Neural progenitor cell (in vitro differentiated cells): ENCODE data around the gene TRIM69.
"Not testable (repeated sequence)": the region's sequence is repeated elsewhere in the genome, so short reads cannot be mapped to it uniquely, and the experiment has no call there.

ENCODE experiments used
- CTCF ChIP-seq: fragments of 200-600 bp; sonication (generic); IDR thresholded peaks from 2 replicates; pipeline ENCODE4 v1.5.1; 2017; ENCODE audit warnings: antibody characterized with exemption, mild to moderate bottlenecking
- EZH2 ChIP-seq: fragments of 200-600 bp; sonication (generic); IDR thresholded peaks from 2 replicates; pipeline ENCODE4 v1.6.1; 2017; ENCODE audit warnings: antibody characterized with exemption, mild to moderate bottlenecking, moderate library complexity
- EZH2phosphoT487 ChIP-seq: fragments of 200-600 bp; sonication (generic); IDR thresholded peaks from 2 replicates; pipeline ENCODE4 v1.6.1; 2017; ENCODE audit warnings: antibody characterized with exemption

GRCh38 chr15:44743454-44743853, 7.1 kb downstream of the TRIM69 start:
- not testable (repeated sequence) for TF ChIP-seq EZH2, CTCF, EZH2phosphoT487
